Lung (tissue), 12 donors: ENCODE measurements around the gene KCTD7. TPM values are rescaled to one million over a fixed set of nuclear protein-coding genes. Genes with fewer than 3 reads are reported as not detected.
"Not testable (repeated sequence)": the region's sequence is repeated elsewhere in the genome, so short reads cannot be mapped to it uniquely, and the experiment has no call there.

Source experiments
- ATAC-seq: fragments of 200-7000 bp; cut with Tn5 transposase; one replicate; pipeline ENCODE4 v1.9.1; 2020; ENCODE audit warnings: moderate number of reproducible peaks; ENCODE audit not compliant: insufficient read depth, low FRiP score
- DNase-seq, 3 donors: peaks; one replicate each; pipeline ENCODE4 v3.0.0-alpha.2; 2013 to 2017
- H3K27ac ChIP-seq, 2 donors: one replicate each; pipeline ENCODE4 v1.5.1; 2013; ENCODE audit warnings: mild to moderate bottlenecking in 2 of 2, moderate library complexity in 2 of 2, control low read depth in 1 of 2, inconsistent platforms in 1 of 2, low read depth in 1 of 2, low read length in 1 of 2
- H3K27me3 ChIP-seq, 3 donors: one replicate each; pipeline ENCODE4 v1.5.1; 2013; ENCODE audit warnings: low read length in 2 of 3; ENCODE audit not compliant: control insufficient read depth in 3 of 3, insufficient read depth in 3 of 3
- H3K36me3 ChIP-seq, 4 donors: one replicate each; pipeline ENCODE4 v1.5.1; 2013; ENCODE audit warnings: low read length in 4 of 4, mild to moderate bottlenecking in 1 of 4, moderate library complexity in 1 of 4; ENCODE audit not compliant: control insufficient read depth in 4 of 4, insufficient read depth in 4 of 4
- H3K4me1 ChIP-seq, 5 donors: one replicate each; pipeline ENCODE4 v1.5.1; 2013; ENCODE audit warnings: low read length in 5 of 5, mild to moderate bottlenecking in 2 of 5, moderate library complexity in 1 of 5; ENCODE audit not compliant: control insufficient read depth in 5 of 5, insufficient read depth in 5 of 5
- H3K4me3 ChIP-seq: one replicate; pipeline ENCODE4 v1.5.1; 2013; ENCODE audit warnings: mild to moderate bottlenecking, control low read depth, moderate library complexity
- H3K9ac ChIP-seq, 2 donors: one replicate each; pipeline ENCODE4 v1.5.1; 2013; ENCODE audit warnings: low read length in 2 of 2, control low read depth in 1 of 2; ENCODE audit not compliant: insufficient read depth in 1 of 2
- H3K9me3 ChIP-seq, 4 donors: one replicate each; pipeline ENCODE4 v1.5.1; 2013; ENCODE audit warnings: low read length in 3 of 4, mild to moderate bottlenecking in 1 of 4, moderate library complexity in 1 of 4; ENCODE audit not compliant: control insufficient read depth in 4 of 4, insufficient read depth in 3 of 4
- CTCF ChIP-seq: IDR thresholded peaks from 2 replicates; pipeline ENCODE4 v1.5.1; 2012; ENCODE audit warnings: mild to moderate bottlenecking; ENCODE audit errors: control extremely low read depth, extremely low read depth
- WGBS, 2 donors: extraction: QIAGEN DNeasy Blood & Tissue Kit; methylation state at CpG; one replicate each; pipeline ENCODE4 v1.1.7; 2013; 5-methylcytosine and 5-hydroxymethylcytosine counted together
- polyA plus RNA-seq, 2 donors: library from polyadenylated mRNA; stranded (reverse); fragments of 200-250 nt; gene quantifications; one replicate each; pipeline ENCODE4 v1.2.1, GENCODE V29; 2013
- total RNA-seq, 2 donors: library from RNA; depleted of rRNA in 1 of 2; stranded (reverse); fragments of >200 nt in 1 of 2; gene quantifications; one replicate each; pipeline ENCODE4 v1.2.1, GENCODE V29; 2014 to 2021
- donor health status: control.
- donor health status: control.
- donor health status: Bipolar disorder and iron deficiency.
- donor health status: healthy.
- donor health status: DM: yes; HTN: yes; CAD: no.

Gene KCTD7
- total and polyA plus RNA-seq, 4 donors = 4.9 to 19.7 (median 7.6) TPM

GRCh38 chr7:66682350-66683093, 53.8 kb downstream of the KCTD7 start:
- Histone ChIP-seq H3K9ac (peak overlapping the region; percentile 74 to 87), H3K36me3 (no peaks in the 10 kb centered on the region), H3K4me1 (peaks cover 0 to 7% (median 2%) of the 10 kb centered on the region in 5 donors), H3K27me3 (no peaks in the 10 kb centered on the region), H3K27ac (peak overlapping the region; percentile 94 to 96), H3K9me3 (no peaks in the 10 kb centered on the region), H3K4me3 (peak overlapping the region; percentile 97)
- ATAC-seq (peak; percentile 47), DNase-seq (peak in 2 of 3 donors; percentile 11 to 22)
- 2 to 4% methylated on average over 62 to 66 of the region's 66 CpGs for WGBS, 2 donors
- TF ChIP-seq CTCF = no peak

- H3K4me3 ChIP-seq, H3K9me3 ChIP-seq, H3K27me3 ChIP-seq, H3K36me3 ChIP-seq, DNase-seq, ATAC-seq, H3K4me1 ChIP-seq: not testable (repeated sequence)
- 84 to 87% methylated on average over 9 to 10 of the region's 10 CpGs for WGBS, 2 donors
- Histone ChIP-seq H3K9ac (peak overlapping the region in 1 of 2 donors; percentile 74), H3K27ac (peak overlapping the region in 1 of 2 donors; percentile 96)
Observed at GRCh38 chr7:66683094-66683769, 54.6 kb downstream of the KCTD7 start.

GRCh38 chr7:66683770-66684123, 55.1 kb downstream of the KCTD7 start:
- Histone ChIP-seq H3K27me3 (no peaks in the 10 kb centered on the region), H3K36me3 (no peaks in the 10 kb centered on the region), H3K9me3 (peaks cover 0 to 4% (median 1%) of the 10 kb centered on the region in 4 donors), H3K9ac (no peak overlapping the region), H3K4me3 (no peak overlapping the region), H3K4me1 (peaks cover 0 to 7% (median 2%) of the 10 kb centered on the region in 5 donors), H3K27ac (no peak overlapping the region)
- WGBS, 2 donors = 91 to 96% methylated on average over 9 of the region's 9 CpGs
- no peak for ATAC-seq
- TF ChIP-seq CTCF = no peak
- no peak for DNase-seq

GRCh38 chr7:66685663-66686062, 57.0 kb downstream of the KCTD7 start:
- H3K36me3 ChIP-seq, H3K27me3 ChIP-seq, H3K4me3 ChIP-seq, H3K27ac ChIP-seq, ATAC-seq, H3K4me1 ChIP-seq, H3K9me3 ChIP-seq, DNase-seq, H3K9ac ChIP-seq: not testable (repeated sequence)
- 87 to 94% methylated on average over 4 of the region's 4 CpGs for WGBS, 2 donors
